Fibroblast of skin of scalp (primary cell): ENCODE results near the gene BCHE.
"Not testable (repeated sequence)": the region's sequence is repeated elsewhere in the genome, so short reads cannot be mapped to it uniquely, and the experiment has no call there.

ENCODE experiments used
- DNase-seq: peaks from one replicate; pipeline ENCODE4 v3.0.0-alpha.2; 2013

Gene BCHE

DNA sequence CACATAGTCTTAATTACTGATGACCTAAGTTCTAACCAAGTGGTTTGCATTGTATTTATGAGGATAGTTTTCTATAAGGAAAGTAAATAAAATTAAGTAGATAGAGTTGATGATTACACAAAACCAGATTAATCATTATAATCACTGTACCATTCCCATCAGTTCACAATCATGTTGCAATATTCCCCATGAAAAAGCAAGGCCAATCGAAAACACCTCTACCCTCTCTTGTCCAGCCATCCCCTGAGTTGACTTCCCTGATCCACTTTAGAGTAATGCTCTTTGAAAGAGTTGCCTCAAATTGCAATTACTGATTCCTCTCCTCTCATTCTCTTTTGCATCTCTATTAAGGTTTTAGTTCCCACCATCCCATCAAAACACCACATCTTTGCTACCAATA lies 21.0 kb downstream of the BCHE start:
- DNase-seq, result no peak

DNA sequence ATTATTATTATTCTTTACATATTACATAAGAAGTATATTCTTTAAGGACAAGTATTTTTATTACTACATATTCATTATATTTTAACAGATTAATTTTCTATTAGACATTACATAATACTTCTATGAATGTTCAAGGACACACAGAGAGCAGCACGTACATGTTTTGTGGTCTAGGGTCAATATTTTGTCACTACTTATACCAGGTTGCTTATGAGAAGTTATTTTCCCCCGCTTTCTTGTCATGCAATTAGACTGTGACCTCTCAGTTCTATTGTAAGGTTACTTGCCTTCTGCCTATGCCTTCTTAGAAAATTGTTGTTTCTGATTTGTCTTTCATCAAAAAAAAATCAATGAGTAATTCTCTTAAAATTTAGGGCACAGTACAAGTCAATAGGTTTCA lies 21.5 kb downstream of the BCHE start:
- no peak for DNase-seq

DNA sequence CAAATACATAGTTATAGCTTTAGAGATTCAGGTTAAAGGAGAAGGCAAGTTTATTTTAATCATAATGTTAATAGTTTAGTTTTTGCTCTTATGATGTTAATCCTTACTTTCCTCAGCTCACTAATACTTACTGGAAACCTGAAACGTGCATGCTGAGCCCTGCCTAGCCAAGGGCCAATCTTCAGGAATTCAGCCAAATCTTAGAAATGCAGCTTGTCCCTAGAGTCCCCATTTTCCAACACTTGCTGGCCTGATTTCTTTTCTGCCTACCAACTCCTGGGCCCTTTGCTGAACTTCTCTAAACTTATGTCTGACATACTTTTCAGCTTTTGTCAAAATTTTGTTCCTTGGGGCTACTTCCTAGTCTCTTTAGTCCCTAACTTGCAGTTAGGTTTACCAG lies 22.8 kb downstream of the BCHE start:
- no peak for DNase-seq

DNA sequence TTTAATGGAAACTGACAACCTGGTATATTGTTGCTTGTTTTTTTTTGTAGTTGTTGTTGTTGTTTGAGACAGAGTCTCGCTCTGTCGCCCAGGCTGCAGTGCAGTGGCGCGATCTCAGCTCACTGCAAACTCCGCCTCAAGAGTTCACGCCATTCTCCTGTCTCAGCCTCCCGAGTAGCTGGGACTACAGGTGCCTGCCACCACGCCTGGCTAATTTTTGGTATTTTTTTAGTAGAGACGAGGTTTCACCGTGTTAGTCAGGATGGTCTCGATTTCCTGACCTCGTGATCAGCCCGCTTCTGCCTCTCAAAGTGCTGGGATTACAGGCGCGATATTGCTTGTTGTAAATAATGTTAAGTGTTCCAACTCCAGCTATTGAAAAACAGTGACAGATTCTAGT lies 29.3 kb downstream of the BCHE start:
- DNase-seq, result not testable (repeated sequence)

DNA sequence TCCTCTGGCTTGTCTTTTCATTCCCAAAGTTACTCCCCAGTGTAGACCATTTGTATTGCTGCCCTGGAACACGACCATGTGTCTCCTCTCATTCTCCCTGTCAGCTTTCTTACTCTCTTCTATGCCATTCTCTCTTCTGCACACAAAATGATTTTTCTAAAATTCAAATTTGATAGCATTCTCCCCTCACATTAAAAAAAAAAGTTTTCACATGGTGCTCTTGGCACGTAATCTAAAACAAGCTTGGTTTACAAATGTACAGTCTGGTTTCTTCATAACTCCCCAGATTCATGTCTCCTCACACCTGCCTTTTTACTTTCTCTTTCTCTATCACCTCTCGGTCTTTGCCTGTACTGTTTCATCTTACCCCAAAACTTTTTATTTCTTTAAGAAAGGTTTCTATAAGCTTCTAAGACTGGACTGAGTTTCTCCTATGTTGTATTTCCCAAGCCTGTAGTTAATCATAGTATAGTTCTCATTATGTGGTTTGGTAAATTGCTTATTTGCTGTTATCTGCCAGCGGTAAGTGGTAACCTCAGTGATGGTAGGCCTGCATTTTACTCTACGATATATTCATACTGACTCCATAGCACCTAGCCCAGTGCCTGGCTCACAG lies 31.2 kb downstream of the BCHE start:
- no peak for DNase-seq

DNA sequence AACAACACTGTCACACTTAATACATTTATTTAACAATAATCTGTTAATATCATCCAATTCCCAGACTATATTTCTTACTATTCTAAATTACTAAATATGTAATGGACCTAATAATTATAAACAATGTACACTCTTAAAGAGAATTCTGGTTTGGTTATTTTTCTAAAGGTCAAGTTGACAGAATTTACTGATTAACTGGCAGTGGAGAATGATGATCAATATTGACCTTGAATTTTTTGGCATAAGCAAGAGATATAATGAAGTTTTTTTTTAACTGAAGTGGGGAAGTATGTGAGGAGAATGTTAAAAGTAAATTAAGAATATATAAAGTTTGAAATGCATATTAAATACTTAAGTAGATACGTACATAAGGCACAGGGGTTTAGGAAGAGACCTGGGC lies 33.8 kb downstream of the BCHE start:
- DNase-seq, result no peak

DNA sequence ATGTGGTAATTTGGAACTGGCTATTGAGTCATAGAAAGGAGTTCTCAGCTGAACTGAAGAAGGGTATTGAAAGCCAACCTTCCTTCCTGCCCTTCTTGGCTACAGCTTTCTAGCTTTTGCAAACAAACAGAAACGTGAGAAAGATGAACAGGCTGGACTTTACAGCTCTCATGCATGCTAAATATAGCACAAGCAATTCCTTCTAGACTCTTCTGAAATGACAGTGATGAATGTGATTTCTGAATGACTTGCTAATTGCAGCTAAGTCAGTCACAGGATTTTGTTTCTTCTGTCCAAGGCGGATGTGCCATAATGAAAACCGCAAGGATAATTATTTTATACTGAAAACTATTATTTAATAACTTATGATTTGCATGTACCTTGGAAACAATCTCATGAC lies 36.3 kb downstream of the BCHE start:
- DNase-seq, result no peak

DNA sequence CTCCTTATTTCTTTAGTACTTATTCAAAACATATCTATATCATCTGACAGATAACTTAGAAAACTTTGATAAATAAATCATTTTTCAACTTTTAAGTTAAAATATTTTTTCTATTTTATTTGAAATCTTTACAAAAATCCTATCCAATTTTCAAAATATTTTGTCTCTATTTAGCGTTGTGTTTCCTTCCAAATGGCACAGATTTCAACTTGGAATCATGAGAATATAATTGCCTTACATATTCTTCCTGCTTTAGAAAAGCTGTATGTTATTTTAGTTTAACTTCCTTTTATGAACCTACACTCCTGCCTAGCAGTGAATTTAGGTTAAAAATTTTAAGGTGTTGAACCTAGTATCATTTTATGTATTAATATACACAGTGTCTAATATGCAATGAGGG lies 38.2 kb downstream of the BCHE start:
- DNase-seq, result no peak

DNA sequence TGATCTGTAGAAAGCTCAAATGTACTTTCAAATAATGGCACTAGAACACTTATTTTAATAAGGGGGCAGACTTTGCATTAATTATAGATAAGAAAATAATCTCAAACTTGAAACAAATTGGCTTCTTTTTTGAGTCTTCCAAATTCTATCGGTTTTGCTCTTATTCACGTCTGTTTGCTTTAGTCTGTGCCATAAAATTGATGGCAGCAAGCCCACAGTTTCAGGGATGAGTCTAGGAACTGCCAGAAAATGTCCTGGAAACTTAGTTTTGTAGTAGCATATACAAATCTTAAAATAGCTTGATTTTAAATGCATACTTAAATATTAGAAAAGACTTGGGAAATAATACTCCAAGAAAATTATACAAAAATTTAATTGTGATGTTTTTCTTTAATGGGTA lies 39.7 kb downstream of the BCHE start:
- DNase-seq, result no peak

DNA sequence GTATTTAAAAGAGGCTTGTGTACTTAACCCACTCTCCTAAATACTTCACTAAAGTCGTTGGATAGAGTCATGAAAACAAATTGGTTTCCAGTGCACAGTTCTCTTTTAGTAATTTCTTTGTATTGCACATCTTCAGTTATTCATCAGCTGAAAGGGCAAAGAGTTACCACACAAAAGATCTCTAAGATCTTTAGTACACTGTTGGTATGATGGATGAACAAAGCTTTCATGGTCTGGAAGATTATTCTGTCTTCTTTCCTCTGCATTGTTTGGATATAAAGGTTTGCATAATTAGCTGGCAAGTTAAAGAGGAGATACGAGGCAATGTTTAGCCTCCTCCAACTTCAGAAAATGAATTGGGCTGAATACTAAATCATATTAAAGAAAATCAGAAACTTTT lies 40.5 kb downstream of the BCHE start:
- DNase-seq, result no peak

DNA sequence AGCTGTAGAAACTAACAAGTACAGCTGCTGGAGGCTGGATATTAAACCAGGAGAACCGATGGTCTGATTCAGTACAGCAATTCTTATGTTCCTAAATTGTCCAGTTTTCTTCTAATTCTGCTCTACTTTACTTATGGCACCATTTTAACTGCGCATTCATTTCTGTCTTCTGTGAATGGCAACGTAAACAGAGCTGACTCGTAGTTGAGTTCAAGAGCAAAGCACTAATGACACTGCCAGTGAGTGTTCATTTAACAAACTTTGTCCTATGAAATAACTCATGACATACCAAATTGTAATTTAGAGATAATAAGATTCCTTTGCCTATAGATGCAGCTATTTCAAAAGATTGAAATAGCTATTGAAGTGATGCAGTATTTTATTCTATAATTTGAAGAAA lies 48.7 kb downstream of the BCHE start:
- no peak for DNase-seq

DNA sequence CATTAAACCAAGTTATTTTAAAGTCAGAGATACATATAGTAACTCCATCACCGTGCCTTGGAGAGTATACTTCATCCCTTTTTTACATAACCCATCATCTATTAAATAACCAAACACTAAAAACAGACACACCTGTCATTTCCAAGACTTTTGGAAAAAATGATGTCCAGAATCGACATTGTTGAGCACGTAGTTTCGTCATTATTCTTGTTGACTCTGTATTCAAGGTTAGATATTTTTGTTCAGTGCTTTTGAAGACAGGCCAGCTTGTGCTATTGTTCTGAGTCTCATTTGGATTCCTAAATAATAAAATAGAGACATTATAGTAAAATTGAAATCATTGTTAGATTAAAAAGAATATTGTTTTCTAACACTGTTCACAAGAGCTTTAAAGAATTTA lies 51.2 kb downstream of the BCHE start:
- no peak for DNase-seq

DNA sequence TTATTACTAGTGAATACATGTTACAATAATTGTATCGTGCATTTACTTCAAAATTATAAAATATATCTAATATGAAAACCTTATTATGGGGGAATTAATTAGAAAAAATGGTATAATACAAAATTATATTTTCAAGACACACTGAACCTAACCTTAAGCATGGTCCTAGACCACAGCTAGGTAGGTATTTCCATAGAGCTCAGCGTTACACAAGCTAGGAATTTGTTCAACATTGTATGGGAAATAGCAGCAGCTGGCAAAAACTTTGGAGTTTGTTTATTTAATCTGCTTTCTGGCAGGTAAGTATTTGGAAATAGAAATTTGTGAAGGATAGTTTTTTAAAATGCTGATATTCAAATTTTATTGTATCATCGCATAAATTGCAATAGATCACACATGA lies 52.9 kb downstream of the BCHE start:
- no peak for DNase-seq

DNA sequence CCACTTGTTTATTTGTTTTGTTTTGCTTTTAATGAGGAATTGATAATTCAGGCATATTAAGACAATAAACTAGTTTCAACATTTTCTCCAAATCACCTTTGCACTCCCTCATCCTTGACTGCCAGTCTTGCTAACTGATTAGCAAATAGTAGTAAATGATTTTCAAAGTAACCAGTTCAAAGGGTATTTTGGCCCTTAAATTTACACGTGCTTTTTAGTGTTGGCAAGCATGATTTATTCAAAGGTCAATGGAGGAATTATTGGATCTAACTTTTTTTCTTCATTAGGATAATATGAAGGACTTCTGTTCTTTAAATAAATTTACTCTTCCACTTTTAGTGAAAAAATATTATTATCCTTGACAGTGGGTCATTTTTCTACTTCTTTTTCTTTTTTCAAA lies 53.8 kb downstream of the BCHE start:
- DNase-seq, result no peak

DNA sequence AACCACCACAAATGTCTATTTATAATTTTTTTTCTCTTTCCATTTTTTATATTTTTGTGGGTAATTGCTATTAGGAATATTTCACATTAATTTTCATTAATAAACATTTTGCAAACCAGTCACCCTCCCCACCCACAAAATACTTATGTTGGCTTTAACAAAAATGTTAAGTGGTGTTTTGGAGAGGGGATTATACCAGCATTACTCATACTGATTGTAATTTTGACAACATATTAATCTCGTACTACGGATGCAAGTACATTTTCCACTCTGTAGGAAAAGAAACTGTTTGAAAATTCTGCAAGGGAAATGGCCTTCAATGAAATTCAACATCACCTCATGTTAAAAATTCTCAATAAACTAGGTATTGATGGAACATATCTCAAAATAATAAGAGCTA lies 58.3 kb downstream of the BCHE start:
- DNase-seq, result no peak

DNA sequence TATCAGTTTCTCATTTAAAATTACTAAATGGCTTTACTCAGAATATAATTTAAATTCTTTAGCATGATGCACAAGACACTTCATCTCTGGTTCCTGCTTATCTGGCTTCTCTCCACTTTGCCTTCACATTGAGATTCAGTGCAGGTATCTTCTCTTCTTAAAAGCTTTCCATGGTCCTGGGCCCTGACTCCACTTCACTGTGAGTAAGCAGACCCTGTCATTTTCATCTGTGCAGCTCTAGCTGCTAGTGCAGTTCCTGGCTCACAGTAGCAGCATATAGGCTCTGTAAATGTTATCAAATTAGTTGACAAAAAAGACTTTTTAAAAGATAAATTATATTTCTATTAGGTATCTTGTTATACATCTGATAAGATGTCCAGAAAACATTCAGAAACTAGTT lies 58.8 kb downstream of the BCHE start:
- DNase-seq, result no peak

DNA sequence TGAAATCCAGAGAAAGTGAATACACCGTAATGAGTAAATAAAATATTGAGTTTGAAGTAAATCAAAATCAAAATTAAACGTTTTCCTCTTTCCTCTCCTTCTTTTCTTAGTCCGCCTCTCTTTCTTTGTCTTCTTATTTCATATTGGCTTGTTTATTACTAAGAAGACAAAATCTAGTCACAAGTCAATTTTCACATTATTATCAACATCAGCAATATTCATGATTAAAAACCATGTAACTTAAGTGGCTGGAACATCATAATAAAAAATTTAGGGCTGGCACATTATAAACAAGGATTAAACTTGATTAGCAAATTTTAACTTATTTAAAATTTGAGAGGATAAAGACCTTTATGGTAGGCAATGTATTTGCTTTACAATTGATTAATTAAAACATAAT lies 61.4 kb downstream of the BCHE start:
- no peak for DNase-seq

DNA sequence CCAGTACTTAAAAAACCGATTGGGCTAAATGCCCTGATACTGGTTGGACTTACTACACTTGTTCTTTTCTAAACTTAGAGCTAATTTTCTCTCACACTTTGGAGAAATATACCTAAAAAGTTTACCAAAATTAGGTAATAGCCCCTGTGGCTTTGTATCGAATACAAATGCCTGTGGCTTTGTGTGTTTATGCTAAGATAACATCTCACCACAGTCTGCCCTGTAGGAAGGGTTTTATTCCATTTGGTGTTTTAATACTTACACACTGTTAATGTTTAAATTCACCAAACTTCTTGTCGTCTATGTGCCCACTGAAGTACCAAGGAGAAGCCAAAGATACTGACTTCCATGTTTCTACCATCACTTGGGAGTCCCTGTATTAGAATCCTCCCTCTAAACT lies 66.4 kb downstream of the BCHE start:
- no peak for DNase-seq

DNA sequence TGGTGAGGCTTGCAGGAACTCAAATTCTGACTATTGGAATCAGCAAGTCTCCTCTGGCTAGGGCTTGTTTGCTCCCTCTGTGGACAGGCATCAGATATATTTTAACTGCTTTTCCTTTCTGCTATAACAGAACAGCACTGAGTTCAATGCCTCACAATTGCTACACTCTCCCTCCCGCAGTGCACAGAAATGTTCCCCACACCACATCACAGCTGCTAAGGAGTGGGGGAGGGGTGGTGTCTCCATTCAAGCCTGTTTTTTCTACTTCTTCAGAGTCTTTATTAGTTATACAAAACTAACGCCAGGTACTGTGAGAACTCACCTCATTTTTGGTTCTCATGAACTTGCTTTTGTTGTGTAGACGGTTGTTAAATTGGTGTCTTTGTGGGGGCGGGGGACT lies 68.5 kb downstream of the BCHE start:
- DNase-seq, result no peak

DNA sequence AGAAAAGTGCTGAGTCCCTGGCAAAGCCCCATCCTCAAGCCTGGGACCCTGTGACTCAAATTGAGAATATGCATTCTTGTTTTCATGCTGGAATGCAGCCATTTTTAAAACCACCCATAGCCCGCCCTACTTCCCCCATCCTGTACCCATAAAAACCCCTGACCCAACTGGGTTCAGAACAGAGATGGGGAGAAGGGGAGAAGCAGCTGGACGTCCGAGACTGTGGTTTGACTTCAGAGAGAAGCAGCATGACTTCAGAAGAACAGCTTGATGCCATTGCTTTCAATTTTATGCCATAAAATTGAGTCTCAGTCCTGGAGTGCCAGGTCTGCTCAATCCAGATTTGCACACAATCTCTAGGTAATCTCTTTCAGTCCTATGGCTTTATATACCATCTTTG lies 78.2 kb downstream of the BCHE start:
- DNase-seq, result no peak

DNA sequence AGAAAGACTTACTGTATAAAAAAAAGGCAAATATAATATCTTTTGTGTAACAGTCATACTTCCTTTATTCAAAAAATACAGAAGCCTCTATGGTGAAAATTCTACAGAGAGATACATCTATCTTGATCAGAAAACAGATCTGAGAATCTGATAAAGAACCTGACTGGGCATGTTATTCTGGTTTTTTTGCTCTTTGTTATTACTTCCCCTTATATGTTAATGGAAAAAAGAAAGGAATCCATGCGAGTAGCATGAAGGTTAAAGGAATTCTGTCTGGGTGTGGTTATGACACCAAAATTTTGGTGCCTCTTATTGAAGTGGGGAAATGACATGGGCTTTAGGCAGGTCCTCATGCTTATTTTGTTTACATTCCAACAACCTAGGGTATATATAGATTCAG lies 81.7 kb downstream of the BCHE start:
- DNase-seq, result no peak

DNA sequence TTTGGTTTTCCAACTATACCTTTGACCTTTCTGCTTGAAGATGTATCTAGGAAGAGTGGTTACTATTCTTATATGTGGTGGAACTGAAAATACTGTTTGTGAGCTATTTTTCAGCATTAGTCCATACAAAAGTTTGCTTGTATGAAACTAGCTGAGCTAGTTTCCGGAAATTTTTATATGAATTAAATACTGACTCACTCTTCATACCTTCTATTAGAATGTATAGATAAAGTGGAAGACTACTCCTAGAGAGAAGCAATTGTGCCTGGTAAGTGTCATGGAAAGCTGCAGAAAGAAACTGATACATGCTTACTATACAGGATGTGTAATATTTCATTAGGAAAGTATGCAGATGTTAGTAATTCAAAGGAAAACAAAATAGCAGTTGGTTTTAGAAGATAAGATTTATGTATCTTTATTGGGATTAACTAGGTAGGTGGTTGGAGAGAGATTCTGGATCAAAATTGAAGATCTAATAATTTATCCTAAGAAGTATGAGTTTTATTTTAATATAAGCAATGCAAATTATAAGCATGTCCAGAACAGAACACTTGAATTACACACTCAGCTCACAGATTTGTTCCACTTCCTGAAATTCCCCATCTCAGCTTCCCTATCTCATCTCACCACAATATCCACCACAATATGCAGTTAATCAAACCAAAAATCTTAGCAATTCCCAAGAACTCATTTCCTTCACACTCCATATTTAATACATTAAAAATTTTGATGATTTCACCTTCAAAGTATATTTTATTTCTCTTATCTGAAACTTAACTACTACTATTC lies 82.8 kb downstream of the BCHE start:
- DNase-seq, result peak; percentile 6

DNA sequence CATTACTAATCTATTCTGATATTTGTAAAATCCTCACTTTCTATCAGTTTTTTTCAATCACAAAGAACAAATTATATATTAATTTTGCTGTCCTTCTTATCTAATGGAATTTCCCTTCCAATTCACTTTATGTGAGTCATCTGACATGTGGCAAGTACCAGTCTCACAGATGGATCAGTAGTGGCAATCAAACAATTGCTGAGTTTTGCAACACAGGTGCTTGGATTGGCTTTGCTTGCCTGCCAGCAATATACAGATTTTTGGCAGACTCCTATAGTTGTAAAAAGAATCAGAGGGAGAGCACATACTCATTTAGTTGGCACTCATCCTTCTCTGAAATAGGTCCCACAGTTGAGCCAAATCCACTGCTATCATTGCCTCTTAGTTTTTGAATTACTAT lies 83.7 kb downstream of the BCHE start:
- no peak for DNase-seq

DNA sequence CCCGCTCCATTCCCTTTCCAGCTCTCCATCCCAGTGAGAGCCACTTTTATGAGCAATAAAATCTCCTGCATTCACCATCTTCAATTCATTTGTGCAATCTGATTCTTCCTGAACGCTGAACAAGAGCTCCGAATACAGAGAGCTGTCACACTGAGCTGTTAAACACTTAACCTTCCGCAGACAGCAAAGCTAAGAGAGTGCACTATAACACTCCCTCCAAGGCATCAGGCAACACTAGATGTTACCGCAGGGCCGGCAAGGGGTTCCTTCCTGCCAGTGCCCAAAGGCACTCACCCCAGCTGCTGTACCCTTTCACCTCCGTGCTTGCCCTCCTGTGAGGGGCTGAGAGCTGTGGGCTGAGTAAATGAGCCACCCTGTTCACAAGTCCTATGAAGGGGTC lies 85.6 kb downstream of the BCHE start:
- DNase-seq, result no peak

DNA sequence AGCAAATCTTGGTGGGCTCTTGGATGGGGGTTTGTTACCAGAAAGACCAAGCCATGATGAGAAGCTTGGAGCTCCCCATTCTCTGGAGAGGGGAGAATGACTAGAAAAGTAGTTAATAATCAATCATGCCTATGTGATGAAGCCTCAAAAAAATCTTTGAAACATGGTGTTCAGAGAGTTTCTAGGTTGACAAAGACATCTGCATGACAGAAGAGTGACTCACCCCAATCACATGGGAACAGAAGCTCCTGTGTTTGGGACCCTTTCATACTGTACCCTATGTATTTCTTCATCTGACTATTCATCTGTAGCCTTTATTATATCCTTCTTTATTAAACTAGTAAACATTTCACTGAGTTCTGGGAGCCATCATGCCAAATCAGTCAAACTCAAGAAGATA lies 87.4 kb downstream of the BCHE start:
- no peak for DNase-seq
